Astrocyte (in vitro differentiated cells and primary cell): ENCODE data around the gene ABI1. TPM values are rescaled to one million over a fixed set of nuclear protein-coding genes. Genes with fewer than 3 reads are reported as not detected.
A peak's percentile ranks its signal among the peaks of the same experiment; 100 is the strongest.

ENCODE experiments used
- DNase-seq: peaks from one replicate; pipeline ENCODE4 v3.0.0-alpha.2; 2010; ENCODE audit warnings: low read depth
- FAIRE-seq: peaks from 2 replicates; lab custom pipeline; 2011; peaks lifted over from hg19 to GRCh38; lab: Jason Lieb, UNC
- H2AFZ ChIP-seq: 2 replicates; pipeline ENCODE4 v1.6.0; 2012; ENCODE audit warnings: low read depth, low read length, inconsistent platforms
- H3K27ac ChIP-seq: 2 replicates; pipeline ENCODE4 v1.5.1; 2011; ENCODE audit warnings: low read depth, low read length, inconsistent platforms
- H3K27me3 ChIP-seq: 2 replicates; pipeline ENCODE4 v1.6.0; 2011; ENCODE audit warnings: low read length, inconsistent platforms; ENCODE audit not compliant: insufficient read depth
- H3K36me3 ChIP-seq: 2 replicates; pipeline ENCODE4 v1.5.1; 2011; ENCODE audit warnings: low read length, inconsistent platforms; ENCODE audit not compliant: insufficient read depth
- H3K4me1 ChIP-seq: 2 replicates; pipeline ENCODE4 v1.5.1; 2011; ENCODE audit warnings: low read length, inconsistent platforms; ENCODE audit not compliant: insufficient read depth
- H3K4me2 ChIP-seq: 2 replicates; pipeline ENCODE4 v1.6.0; 2012; ENCODE audit warnings: low read length, inconsistent platforms
- H3K4me3 ChIP-seq: 2 replicates; pipeline ENCODE4 v1.5.1; 2011; ENCODE audit warnings: low read depth, mild to moderate bottlenecking, low read length, inconsistent platforms; ENCODE audit not compliant: insufficient read depth
- H3K79me2 ChIP-seq: 2 replicates; pipeline ENCODE4 v1.6.0; 2012; ENCODE audit warnings: mild to moderate bottlenecking, low read length, inconsistent platforms; ENCODE audit not compliant: insufficient read depth
- H3K9ac ChIP-seq: 2 replicates; pipeline ENCODE4 v1.6.0; 2012; ENCODE audit warnings: mild to moderate bottlenecking, low read length, inconsistent platforms
- H3K9me3 ChIP-seq: 2 replicates; pipeline ENCODE4 v1.5.1; 2012; ENCODE audit warnings: low read depth, mild to moderate bottlenecking, low read length, inconsistent platforms; ENCODE audit not compliant: insufficient read depth
- H4K20me1 ChIP-seq: 2 replicates; pipeline ENCODE4 v1.6.0; 2012; ENCODE audit warnings: low read length, inconsistent platforms; ENCODE audit not compliant: insufficient read depth
- H3K27ac Mint-ChIP-seq: one replicate; pipeline ENCODE4 v1.8.0; 2021; ENCODE audit warnings: mild to moderate bottlenecking, mixed read lengths; ENCODE audit not compliant: unreplicated experiment
- H3K27me3 Mint-ChIP-seq: one replicate; pipeline ENCODE4 v1.8.0; 2021; ENCODE audit warnings: low read depth, mixed read lengths; ENCODE audit not compliant: unreplicated experiment
- H3K36me3 Mint-ChIP-seq: one replicate; pipeline ENCODE4 v1.8.0; 2021; ENCODE audit warnings: low read depth, mixed read lengths; ENCODE audit not compliant: unreplicated experiment
- H3K4me1 Mint-ChIP-seq: one replicate; pipeline ENCODE4 v1.8.0; 2021; ENCODE audit warnings: low read depth, mixed read lengths; ENCODE audit not compliant: unreplicated experiment
- H3K4me3 Mint-ChIP-seq: one replicate; pipeline ENCODE4 v1.8.0; 2021; ENCODE audit warnings: mild to moderate bottlenecking, moderate library complexity, mixed read lengths; ENCODE audit not compliant: unreplicated experiment
- H3K9me3 Mint-ChIP-seq: one replicate; pipeline ENCODE4 v1.8.0; 2021; ENCODE audit warnings: mild to moderate bottlenecking, mixed read lengths; ENCODE audit not compliant: unreplicated experiment
- CTCF ChIP-seq: IDR thresholded peaks from 2 replicates; pipeline ENCODE4 v1.5.1; 2011; ENCODE audit warnings: low read depth, mild to moderate bottlenecking, inconsistent platforms, low read length, moderate library complexity; ENCODE audit not compliant: insufficient read depth
- EZH2 ChIP-seq: IDR thresholded peaks from 2 replicates; pipeline ENCODE4 v1.6.1; 2012; ENCODE audit warnings: mild to moderate bottlenecking, low read length, inconsistent platforms; ENCODE audit not compliant: insufficient read depth
- total RNA-seq: library from RNA; stranded (reverse); gene quantifications from 2 replicates; pipeline ENCODE4 v1.2.1, GENCODE V29; 2021

The ABI1 gene
- total RNA-seq, 1 donor from 2014 or later, result 65.1 TPM

GRCh38 chr10:26698909-26699308, 161.8 kb downstream of the ABI1 start:
- Mint-ChIP-seq H3K4me1 (peaks cover 13% of the 10 kb centered on the region), H3K9me3 (no peaks in the 10 kb centered on the region), H3K27ac (no peak overlapping the region), H3K27me3 (no peaks in the 10 kb centered on the region), H3K36me3 (peaks cover 5% of the 10 kb centered on the region), H3K4me3 (peak overlapping the region; percentile 94)
- Histone ChIP-seq H3K4me2 (peak overlapping the region; percentile 98), H3K9me3 (no peaks in the 10 kb centered on the region), H3K36me3 (no peaks in the 10 kb centered on the region), H3K4me3 (no peak overlapping the region), H4K20me1 (peaks cover 7% of the 10 kb centered on the region), H3K9ac (no peak overlapping the region), H3K27ac (no peak overlapping the region), H2AFZ (no peak overlapping the region), H3K4me1 (peaks cover 10% of the 10 kb centered on the region), H3K27me3 (no peaks in the 10 kb centered on the region), H3K79me2 (peaks cover 65% of the 10 kb centered on the region)
- TF ChIP-seq EZH2 (no peak), CTCF (no peak)
- DNase-seq (no peak), FAIRE-seq (no peak)

- Mint-ChIP-seq H3K4me1 (peaks cover 12% of the 10 kb centered on the region), H3K4me3 (peak overlapping the region; percentile 94), H3K9me3 (no peaks in the 10 kb centered on the region), H3K27me3 (no peaks in the 10 kb centered on the region), H3K27ac (peak overlapping the region; percentile 79), H3K36me3 (peaks cover 5% of the 10 kb centered on the region)
- H3K27me3 ChIP-seq, result no peaks in the 10 kb centered on the region
- H2AFZ ChIP-seq, result peak overlapping the region; percentile 97
- no peaks in the 10 kb centered on the region for H3K9me3 ChIP-seq
- peak overlapping the region; percentile 78 for H3K27ac ChIP-seq
- peak overlapping the region; percentile 98 for H3K4me2 ChIP-seq
- peak overlapping the region; percentile 97 for H3K4me3 ChIP-seq
- H3K9ac ChIP-seq, result peak overlapping the region; percentile 85
- no peaks in the 10 kb centered on the region for H3K36me3 ChIP-seq
- TF ChIP-seq EZH2 (no peak), CTCF (no peak)
- FAIRE-seq (no peak), DNase-seq (no peak)
- H4K20me1 ChIP-seq, result peaks cover 7% of the 10 kb centered on the region
- peaks cover 10% of the 10 kb centered on the region for H3K4me1 ChIP-seq
- H3K79me2 ChIP-seq, result peaks cover 61% of the 10 kb centered on the region
These were observed 162.7 kb downstream of the ABI1 start for GRCh38 chr10:26697922-26698608.
